Measurements from ENCODE around the gene ABHD2.
A peak's percentile ranks its signal among the peaks of the same experiment; 100 is the strongest.
"Not testable (repeated sequence)": the region's sequence is repeated elsewhere in the genome, so short reads cannot be mapped to it uniquely, and the experiment has no call there.

ABHD2 gene

GRCh38 chr15:89119489-89120478, 31.5 kb downstream of the ABHD2 start:
- FAIRE-seq (no peak), DNase-seq (ENCODE audit: low spot score) (no peak)

- not testable (repeated sequence) for FAIRE-seq; DNase-seq (ENCODE audit: low spot score)
These were observed 32.3 kb downstream of the ABHD2 start for GRCh38 chr15:89120479-89121000.

- FAIRE-seq (no peak), DNase-seq (ENCODE audit: low spot score) (no peak)
These were observed 33.2 kb downstream of the ABHD2 start for GRCh38 chr15:89121414-89121813.

- FAIRE-seq (no peak), DNase-seq (ENCODE audit: low spot score) (no peak)
These were observed 34.4 kb downstream of the ABHD2 start for GRCh38 chr15:89122505-89123180.

- no peak for FAIRE-seq
- DNase-seq (ENCODE audit: low spot score), result no peak
These were observed 34.9 kb downstream of the ABHD2 start for GRCh38 chr15:89123181-89123525.

- FAIRE-seq (no peak), DNase-seq (ENCODE audit: low spot score) (no peak)
These were observed 37.0 kb downstream of the ABHD2 start for GRCh38 chr15:89125088-89125826.

- FAIRE-seq (no peak), DNase-seq (ENCODE audit: low spot score) (no peak)
These were observed 37.8 kb downstream of the ABHD2 start for GRCh38 chr15:89126009-89126408.

- no peak for DNase-seq (ENCODE audit: low spot score)
These were observed 38.9 kb downstream of the ABHD2 start for GRCh38 chr15:89127054-89127702.

GRCh38 chr15:89128320-89129122, 40.3 kb downstream of the ABHD2 start:
- FAIRE-seq (no peak), DNase-seq (ENCODE audit: low spot score) (no peak)

More at GRCh38 chr15:89127054-89127702, 38.9 kb downstream of the ABHD2 start:
- FAIRE-seq, result no peak

- DNase-seq (ENCODE audit: low spot score) (peak; percentile 56), FAIRE-seq (no peak)
These were observed 41.0 kb downstream of the ABHD2 start for GRCh38 chr15:89129123-89129815.

GRCh38 chr15:89129816-89130134, 41.5 kb downstream of the ABHD2 start:
- DNase-seq (ENCODE audit: low spot score) (no peak), FAIRE-seq (no peak)

- FAIRE-seq, result no peak
These were observed 41.9 kb downstream of the ABHD2 start for GRCh38 chr15:89130201-89130600.

GRCh38 chr15:89131731-89132130, 43.5 kb downstream of the ABHD2 start:
- FAIRE-seq (no peak), DNase-seq (ENCODE audit: low spot score) (no peak)

More at GRCh38 chr15:89130201-89130600, 41.9 kb downstream of the ABHD2 start:
- no peak for DNase-seq (ENCODE audit: low spot score)

GRCh38 chr15:89132611-89133507, 44.6 kb downstream of the ABHD2 start:
- DNase-seq (ENCODE audit: low spot score), result no peak

GRCh38 chr15:89135387-89136077, 47.3 kb downstream of the ABHD2 start:
- not testable (repeated sequence) for DNase-seq (ENCODE audit: low spot score); FAIRE-seq

More at GRCh38 chr15:89132611-89133507, 44.6 kb downstream of the ABHD2 start:
- no peak for FAIRE-seq

- no peak for FAIRE-seq
- DNase-seq (ENCODE audit: low spot score), result no peak
These were observed 48.0 kb downstream of the ABHD2 start for GRCh38 chr15:89136078-89136806.

All from urothelium cell line (cell line).